Mucosa of descending colon (tissue), 3 donors: Measurements from ENCODE around the gene BAG2. TPM values are rescaled to one million over a fixed set of nuclear protein-coding genes. Genes with fewer than 3 reads are reported as not detected.

Experiments used
- ATAC-seq: fragments of 200-7000 bp; cut with Tn5 transposase; one replicate; pipeline ENCODE4 v1.9.1; 2020; ENCODE audit warnings: mild to moderate bottlenecking, moderate library complexity
- DNase-seq, 3 donors: peaks; one replicate each; pipeline ENCODE4 v3.0.0-alpha.2; 2020
- H3K36me3 ChIP-seq: fragments of 200-600 bp; one replicate; pipeline ENCODE4 v1.8.0; 2021; ENCODE audit warnings: low read depth, mild to moderate bottlenecking
- H3K4me1 ChIP-seq: fragments of 200-600 bp; one replicate; pipeline ENCODE4 v1.8.0; 2021; ENCODE audit warnings: low read depth, mild to moderate bottlenecking
- H3K4me3 ChIP-seq: fragments of 200-600 bp; one replicate; pipeline ENCODE4 v1.8.0; 2021; ENCODE audit warnings: mild to moderate bottlenecking
- H3K9me3 ChIP-seq: fragments of 200-600 bp; one replicate; pipeline ENCODE4 v1.8.0; 2021; ENCODE audit warnings: mild to moderate bottlenecking
- intact Hi-C, 2 donors: fragments of 100-400 bp; cut with DNase I in 1 of 2; cut with micrococcal nuclease in 1 of 2; formaldehyde crosslinking; loops; one replicate each; pipeline versions ENCODE4 v1.11.0 to v1.11.1; 2022; cut with DNase I, micrococcal nuclease
- total RNA-seq, 3 donors: library from RNA; stranded (reverse); fragmentation: NEBNext Ultra II Directional in 2 of 3; extraction: Animal tissue kit (Norgen Biotek cat#: 25700) in 2 of 3; gene quantifications; one replicate each; pipeline versions ENCODE4 v1.2.1 to v1.2.4, GENCODE V29; 2021 to 2023
- TF ChIP-seq, protein P1 (sequence below): fragments of 200-600 bp; IDR thresholded peaks from one replicate; pipeline ENCODE4 v1.8.0; 2022; ENCODE audit warnings: antibody characterized with exemption, mild to moderate bottlenecking
- donor health status: DM: no; HTN: no; CAD: no; lungs with moderate emphysema.
- donor health status: DM: no; HTN: no; CAD: no.
- donor health status: DM: no; HTN: yes; CAD: no.

BAG2 gene
- total RNA-seq, 3 donors from 2014 or later, result 0.96 to 43.7 (median 2.3) TPM

DNA sequence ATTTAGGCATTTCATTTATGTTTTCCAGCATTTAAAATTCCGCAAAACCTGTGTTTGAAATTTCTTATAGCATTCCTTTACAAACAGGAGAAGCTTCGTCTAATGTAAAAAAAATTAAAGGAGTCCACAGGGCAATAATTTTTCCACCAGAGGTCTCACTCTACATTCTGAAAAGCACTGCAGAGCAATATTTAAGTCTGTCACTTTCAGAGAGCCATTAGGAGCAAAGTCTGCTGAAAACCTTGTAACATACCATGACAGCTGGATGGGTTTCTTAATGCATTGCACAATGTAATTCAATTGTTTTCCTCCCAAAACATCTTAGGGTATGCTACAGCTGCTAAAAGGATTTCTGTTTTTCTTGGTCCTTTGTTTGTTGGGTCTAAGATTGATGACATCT, 18.0 kb downstream of the BAG2 start:
- no peak for DNase-seq
- Histone ChIP-seq H3K9me3 (no peaks in the 10 kb centered on the region), H3K4me3 (no peak overlapping the region), H3K4me1 (no peaks in the 10 kb centered on the region), H3K36me3 (no peaks in the 10 kb centered on the region)
- peak; percentile 46 for ATAC-seq
- TF ChIP-seq, protein P1, sequence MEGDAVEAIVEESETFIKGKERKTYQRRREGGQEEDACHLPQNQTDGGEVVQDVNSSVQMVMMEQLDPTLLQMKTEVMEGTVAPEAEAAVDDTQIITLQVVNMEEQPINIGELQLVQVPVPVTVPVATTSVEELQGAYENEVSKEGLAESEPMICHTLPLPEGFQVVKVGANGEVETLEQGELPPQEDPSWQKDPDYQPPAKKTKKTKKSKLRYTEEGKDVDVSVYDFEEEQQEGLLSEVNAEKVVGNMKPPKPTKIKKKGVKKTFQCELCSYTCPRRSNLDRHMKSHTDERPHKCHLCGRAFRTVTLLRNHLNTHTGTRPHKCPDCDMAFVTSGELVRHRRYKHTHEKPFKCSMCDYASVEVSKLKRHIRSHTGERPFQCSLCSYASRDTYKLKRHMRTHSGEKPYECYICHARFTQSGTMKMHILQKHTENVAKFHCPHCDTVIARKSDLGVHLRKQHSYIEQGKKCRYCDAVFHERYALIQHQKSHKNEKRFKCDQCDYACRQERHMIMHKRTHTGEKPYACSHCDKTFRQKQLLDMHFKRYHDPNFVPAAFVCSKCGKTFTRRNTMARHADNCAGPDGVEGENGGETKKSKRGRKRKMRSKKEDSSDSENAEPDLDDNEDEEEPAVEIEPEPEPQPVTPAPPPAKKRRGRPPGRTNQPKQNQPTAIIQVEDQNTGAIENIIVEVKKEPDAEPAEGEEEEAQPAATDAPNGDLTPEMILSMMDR, result no peak
- intact Hi-C loops, result loop anchor here in 1 of 2 donors (10.0 kb wide), 1 partner anchor 125 kb away; the partner anchor contains the start of gene PRIM2

DNA sequence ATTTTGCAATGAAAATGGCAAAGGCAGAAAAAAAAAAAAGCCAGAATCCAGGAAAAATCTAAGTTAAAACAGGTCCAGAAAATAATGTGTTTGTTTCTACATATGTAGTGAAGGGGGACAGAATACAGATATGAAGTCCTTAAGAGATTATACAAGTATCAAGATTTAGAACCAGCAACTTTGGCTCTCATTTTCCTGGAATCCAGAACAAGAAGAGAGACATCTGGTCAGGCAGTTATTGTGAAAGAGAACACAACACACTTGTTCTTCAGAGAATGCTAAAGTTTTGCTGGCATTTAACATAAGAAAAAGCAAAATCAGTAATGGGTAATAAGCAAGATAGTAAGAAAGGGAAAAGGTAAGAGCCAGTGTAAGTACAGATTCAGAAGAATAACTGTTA, 21.1 kb downstream of the BAG2 start:
- Histone ChIP-seq H3K9me3 (no peaks in the 10 kb centered on the region), H3K36me3 (no peaks in the 10 kb centered on the region), H3K4me1 (no peaks in the 10 kb centered on the region), H3K4me3 (no peak overlapping the region)
- DNase-seq (no peak), ATAC-seq (no peak)
- TF ChIP-seq, protein P1, result no peak
- intact Hi-C loops, result loop anchor here in 1 of 2 donors (10.0 kb wide), 1 partner anchor 122 kb away; the partner anchor contains the start of gene PRIM2

DNA sequence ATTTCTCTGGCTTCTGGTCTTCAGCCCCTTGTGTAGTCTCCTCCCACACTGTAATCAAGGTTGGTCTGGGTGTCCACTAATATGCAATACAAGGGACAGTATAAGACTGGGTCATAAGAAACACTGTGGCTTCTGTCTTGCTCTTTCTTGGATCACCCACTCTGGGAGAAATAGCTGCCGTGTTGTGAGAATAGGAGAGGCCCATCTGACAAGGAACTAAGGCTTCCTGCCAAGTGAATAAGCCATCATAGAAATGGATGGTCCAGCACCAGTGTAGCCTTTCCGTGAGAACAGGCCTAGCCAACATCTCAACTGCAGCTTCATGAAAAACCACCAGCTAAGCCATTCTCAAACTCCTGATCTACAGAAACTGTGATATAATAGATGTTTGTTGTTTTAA, 23.3 kb downstream of the BAG2 start:
- ATAC-seq, result no peak
- TF ChIP-seq, protein P1, result no peak
- H3K9me3 ChIP-seq, result no peaks in the 10 kb centered on the region
- no peak for DNase-seq
- no peaks in the 10 kb centered on the region for H3K4me1 ChIP-seq
- intact Hi-C loops, result loop anchor here in 1 of 2 donors (10.0 kb wide), 1 partner anchor 119 kb away; the partner anchor contains the start of gene PRIM2
- H3K4me3 ChIP-seq, result no peak overlapping the region
- no peaks in the 10 kb centered on the region for H3K36me3 ChIP-seq

DNA sequence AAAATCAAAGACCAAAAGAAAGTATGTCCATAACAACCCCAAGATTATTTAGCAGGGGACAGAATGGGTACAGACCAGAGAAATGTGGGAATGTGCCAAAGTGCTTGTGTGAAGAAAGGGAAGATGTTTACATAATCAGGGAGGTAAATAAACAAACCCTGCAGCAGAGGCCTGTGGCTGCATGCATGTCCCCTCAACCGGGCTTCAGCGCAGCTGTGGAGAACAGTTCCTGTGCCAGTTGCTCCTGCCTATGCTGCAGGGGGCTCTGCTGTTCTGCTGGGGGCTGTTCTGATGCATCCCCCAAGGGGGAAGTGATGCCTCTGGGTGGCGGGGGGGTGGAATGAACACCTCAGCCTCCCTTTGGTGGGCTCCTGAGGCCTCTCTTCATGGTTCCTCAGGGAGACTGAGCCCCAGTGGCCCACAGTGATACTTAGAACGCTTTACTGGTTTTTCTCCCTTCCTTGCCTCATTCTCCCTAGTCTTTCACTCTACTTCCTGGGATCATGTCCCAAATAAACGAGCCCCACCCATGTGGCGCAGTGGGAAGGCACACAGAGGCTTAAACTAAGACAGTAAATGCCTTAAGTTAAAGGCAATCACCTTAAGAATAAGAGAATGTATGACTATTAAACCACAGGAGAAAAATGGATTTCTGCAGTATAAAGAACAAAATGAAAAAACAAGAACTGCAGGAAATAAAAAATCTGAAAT, 27.0 kb downstream of the BAG2 start:
- intact Hi-C loops, result loop anchor here in 1 of 2 donors (10.0 kb wide), 1 partner anchor 116 kb away; the partner anchor contains the start of gene PRIM2
- DNase-seq, result peak in 2 of 3 donors; percentile 53 to 71
- Histone ChIP-seq H3K36me3 (no peaks in the 10 kb centered on the region), H3K4me1 (no peaks in the 10 kb centered on the region), H3K9me3 (no peaks in the 10 kb centered on the region), H3K4me3 (no peak overlapping the region)
- peak; percentile 86 for ATAC-seq
- TF ChIP-seq, protein P1, result no peak

DNA sequence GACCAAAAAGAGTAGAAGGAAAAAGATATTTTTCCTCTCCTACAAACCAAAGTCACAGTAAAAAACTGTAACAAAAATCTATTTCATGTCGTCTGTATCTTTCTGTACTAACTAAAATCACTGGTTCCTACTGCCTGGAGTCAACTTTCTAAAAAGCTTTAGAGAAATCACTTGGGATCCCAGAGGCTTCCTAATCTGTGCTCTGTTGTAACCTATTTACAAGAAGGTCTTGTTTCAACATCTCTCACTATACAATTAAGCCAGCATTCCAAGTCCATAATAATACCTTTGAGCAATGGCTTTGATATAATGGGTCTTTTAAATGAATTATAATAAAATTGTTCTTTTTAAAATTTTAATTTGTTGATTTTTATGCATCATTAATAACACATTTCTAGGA, 29.6 kb downstream of the BAG2 start:
- no peaks in the 10 kb centered on the region for H3K4me1 ChIP-seq
- H3K9me3 ChIP-seq, result no peaks in the 10 kb centered on the region
- H3K36me3 ChIP-seq, result no peaks in the 10 kb centered on the region
- DNase-seq (no peak), ATAC-seq (no peak)
- no peak overlapping the region for H3K4me3 ChIP-seq
- TF ChIP-seq, protein P1, result no peak
- intact Hi-C loops, result no loop called here
